GM23338 (cell line): ENCODE data around the gene FHL2. TPM values are rescaled to one million over a fixed set of nuclear protein-coding genes. Genes with fewer than 3 reads are reported as not detected.

ENCODE experiments used
- ATAC-seq: fragments of 200-7000 bp; cut with Tn5 transposase; 3 replicates; pipeline ENCODE4 v1.9.1; 2020
- DNase-seq: peaks from one replicate; pipeline ENCODE4 v3.0.0-alpha.2; 2015; ENCODE audit warnings: low spot score
- H2AFZ ChIP-seq: fragments of 200-600 bp; sonication (generic); 2 replicates; pipeline ENCODE4 v1.8.0; 2016; ENCODE audit warnings: antibody characterized with exemption, mild to moderate bottlenecking, moderate library complexity
- H3F3A ChIP-seq: fragments of 200-600 bp; sonication (generic); replicated peaks from 2 replicates; pipeline ENCODE4 v1.8.0; 2017; ENCODE audit warnings: antibody characterized with exemption, mixed run types, low read depth
- H3K27ac ChIP-seq: fragments of 200-600 bp; sonication (generic); 2 replicates; pipeline ENCODE4 v1.6.1; 2016; ENCODE audit warnings: low read depth
- H3K27me3 ChIP-seq: fragments of 200-600 bp; sonication (generic); 2 replicates; pipeline ENCODE4 v1.8.0; 2016; ENCODE audit warnings: mild to moderate bottlenecking, mixed run types, moderate library complexity; ENCODE audit not compliant: insufficient read depth
- H3K36me3 ChIP-seq: fragments of 200-600 bp; sonication (generic); 2 replicates; pipeline ENCODE4 v1.8.0; 2016; ENCODE audit warnings: mild to moderate bottlenecking; ENCODE audit not compliant: insufficient read depth
- H3K4me1 ChIP-seq: fragments of 200-600 bp; sonication (generic); 2 replicates; pipeline ENCODE4 v1.8.0; 2016; ENCODE audit warnings: mild to moderate bottlenecking, moderate library complexity; ENCODE audit not compliant: insufficient read depth
- H3K4me2 ChIP-seq: fragments of 200-600 bp; sonication (generic); 2 replicates; pipeline ENCODE4 v1.7.1; 2017; ENCODE audit warnings: mixed run types
- H3K4me3 ChIP-seq: fragments of 200-600 bp; sonication (generic); 2 replicates; pipeline ENCODE4 v1.6.1; 2016; ENCODE audit warnings: mixed run types
- H3K79me2 ChIP-seq: fragments of 200-600 bp; sonication (generic); replicated peaks from 2 replicates; pipeline ENCODE4 v1.8.0; 2017; ENCODE audit warnings: mild to moderate bottlenecking; ENCODE audit not compliant: insufficient read depth
- H3K9me2 ChIP-seq: fragments of 200-600 bp; sonication (generic); 2 replicates; pipeline ENCODE4 v1.8.0; 2017; ENCODE audit not compliant: insufficient read depth
- H4K20me1 ChIP-seq: fragments of 200-600 bp; sonication (generic); replicated peaks from 2 replicates; pipeline ENCODE4 v1.8.0; 2017; ENCODE audit warnings: mild to moderate bottlenecking; ENCODE audit not compliant: insufficient read depth
- H3K27ac Mint-ChIP-seq: 2 replicates; pipeline ENCODE4 v1.8.0; 2020; ENCODE audit warnings: inconsistent platforms, mild to moderate bottlenecking, moderate library complexity, mixed read lengths
- H3K27me3 Mint-ChIP-seq: 3 replicates; pipeline ENCODE4 v1.8.0; 2022; ENCODE audit warnings: low read depth, mild to moderate bottlenecking, moderate library complexity, mixed read lengths, inconsistent platforms; ENCODE audit not compliant: insufficient read depth, poor library complexity
- H3K36me3 Mint-ChIP-seq: 3 replicates; pipeline ENCODE4 v1.8.0; 2021; ENCODE audit warnings: low read depth, mild to moderate bottlenecking, inconsistent platforms, moderate library complexity, mixed read lengths
- H3K4me1 Mint-ChIP-seq: 3 replicates; pipeline ENCODE4 v1.8.0; 2020; ENCODE audit warnings: mild to moderate bottlenecking, inconsistent platforms, mixed read lengths
- H3K4me3 Mint-ChIP-seq: 3 replicates; pipeline ENCODE4 v1.8.0; 2021; ENCODE audit warnings: moderate library complexity, mild to moderate bottlenecking, inconsistent platforms, mixed read lengths
- H3K9me3 Mint-ChIP-seq: 3 replicates; pipeline ENCODE4 v1.8.0; 2020; ENCODE audit warnings: moderate library complexity, mild to moderate bottlenecking, inconsistent platforms, mixed read lengths
- CREB1 ChIP-seq: fragments of 250-450 bp; sonication (Bioruptor Pico); IDR thresholded peaks from 2 replicates; pipeline ENCODE4 v1.5.0; 2020; ENCODE audit warnings: low read depth, mild to moderate bottlenecking, moderate library complexity
- CTCF ChIP-seq, 2 experiments: fragments of 200-600 bp in 1 of 2; sonication (generic) in 1 of 2; conservative IDR thresholded peaks; 2 replicates each; pipeline versions ENCODE4 v1.5.1 to v1.6.1; 2016 to 2017; ENCODE audit warnings: antibody characterized with exemption in 2 of 2, low read depth in 2 of 2, mild to moderate bottlenecking in 2 of 2, moderate library complexity in 1 of 2
- EZH2phosphoT487 ChIP-seq: fragments of 200-600 bp; sonication (generic); IDR thresholded peaks from one replicate; pipeline ENCODE4 v1.8.1; 2018; ENCODE audit warnings: antibody characterized with exemption; ENCODE audit not compliant: unreplicated experiment
- JUNB ChIP-seq: IDR thresholded peaks from one replicate; pipeline ENCODE4 v1.6.1; 2016; ENCODE audit warnings: antibody characterized with exemption; ENCODE audit not compliant: unreplicated experiment
- NANOG ChIP-seq: IDR thresholded peaks from 2 replicates; pipeline ENCODE4 v1.6.1; 2016; ENCODE audit warnings: antibody characterized with exemption, borderline replicate concordance
- POLR2AphosphoS5 ChIP-seq: IDR thresholded peaks from 2 replicates; pipeline ENCODE4 v1.6.1; 2016; ENCODE audit warnings: antibody characterized with exemption, low read depth
- REST ChIP-seq: IDR thresholded peaks from one replicate; pipeline ENCODE4 v1.6.1; 2018; ENCODE audit warnings: antibody characterized with exemption; ENCODE audit not compliant: unreplicated experiment
- STAT1 ChIP-seq: IDR thresholded peaks from one replicate; pipeline ENCODE4 v1.6.1; 2016; ENCODE audit warnings: antibody characterized with exemption; ENCODE audit not compliant: unreplicated experiment
- ZNF114 ChIP-seq: fragments of 250-450 bp; sonication (Bioruptor Pico); IDR thresholded peaks from 2 replicates; pipeline ENCODE4 v1.5.0; 2020; ENCODE audit warnings: mild to moderate bottlenecking, moderate library complexity
- ZNF331 ChIP-seq: fragments of 250-450 bp; sonication (Bioruptor Pico); IDR thresholded peaks from 2 replicates; pipeline ENCODE4 v1.5.0; 2020; ENCODE audit warnings: low read depth, mild to moderate bottlenecking, moderate library complexity
- ZNF462 ChIP-seq: fragments of 250-450 bp; sonication (Bioruptor Pico); IDR thresholded peaks from 2 replicates; pipeline ENCODE4 v1.5.0; 2020; ENCODE audit warnings: mild to moderate bottlenecking, moderate library complexity
- polyA plus RNA-seq: library from polyadenylated mRNA; unstranded; fragments of >200 nt; fragmentation: Nextera tagmentation; extraction: Ambion mirVana; gene quantifications from 2 replicates; pipeline ENCODE4 v1.2.1, GENCODE V29; 2016
- total RNA-seq: library from RNA; depleted of rRNA; stranded (reverse); fragments of >200 nt; shearing (Covaris generic); gene quantifications from 2 replicates; pipeline ENCODE4 v1.2.3, GENCODE V29; 2014

FHL2 gene
- total and polyA plus RNA-seq, 2 experiments from 2014 or later: 29.0 to 30.9 TPM

GRCh38 chr2:105417857-105418436, 19.1 kb upstream of the FHL2 start:
- H3K27ac ChIP-seq: no peak overlapping the region
- DNase-seq: no peak
- H3F3A ChIP-seq: no peaks in the 10 kb centered on the region
- H3K4me3 Mint-ChIP-seq: no peak overlapping the region
- H3K27me3 ChIP-seq: no peaks in the 10 kb centered on the region
- H3K27me3 Mint-ChIP-seq: peaks cover 2% of the 10 kb centered on the region
- H3K4me1 ChIP-seq: no peaks in the 10 kb centered on the region
- peaks cover 12% of the 10 kb centered on the region; the same call in 1 of the 2 replicates for H3K9me2 ChIP-seq
- no peak overlapping the region for H3K27ac Mint-ChIP-seq
- no peaks in the 10 kb centered on the region for H3K4me1 Mint-ChIP-seq
- ATAC-seq: no peak
- no peak overlapping the region for H3K4me2 ChIP-seq
- no peak overlapping the region for H2AFZ ChIP-seq
- no peak overlapping the region for H3K4me3 ChIP-seq
- H3K9me3 Mint-ChIP-seq: no peaks in the 10 kb centered on the region
- no peaks in the 10 kb centered on the region for H3K36me3 ChIP-seq
- no peaks in the 10 kb centered on the region for H3K36me3 Mint-ChIP-seq
- H4K20me1 ChIP-seq: no peaks in the 10 kb centered on the region
- H3K79me2 ChIP-seq: no peaks in the 10 kb centered on the region
- TF ChIP-seq ZNF114 (CRISPR knock-in tag): no peak

- peaks cover 2% of the 10 kb centered on the region for H3K27me3 Mint-ChIP-seq
- H3K4me1 Mint-ChIP-seq: no peaks in the 10 kb centered on the region
- no peak for DNase-seq
- TF ChIP-seq CTCF (conservative IDR thresholded peaks at IDR 0.05; ENCODE audit: low read depth in 2 of 2): no peak
- TF ChIP-seq ZNF462 (CRISPR knock-in tag): no peak
- no peak for TF ChIP-seq ZNF331 (CRISPR knock-in tag)
- TF ChIP-seq NANOG: no peak
- no peak for TF ChIP-seq REST
- TF ChIP-seq JUNB: no peak
- no peak for TF ChIP-seq EZH2phosphoT487
- TF ChIP-seq POLR2AphosphoS5: no peak
- TF ChIP-seq STAT1: no peak
- no peak for TF ChIP-seq CREB1
These were observed 17.3 kb upstream of the FHL2 start for GRCh38 chr2:105416156-105416555.

More at GRCh38 chr2:105416156-105416555, 17.3 kb upstream of the FHL2 start:
- no peak for ATAC-seq
- H3K9me3 Mint-ChIP-seq: no peaks in the 10 kb centered on the region
- no peaks in the 10 kb centered on the region for H3K79me2 ChIP-seq
- H3K27ac Mint-ChIP-seq: no peak overlapping the region
- H3K36me3 ChIP-seq: no peaks in the 10 kb centered on the region
- H2AFZ ChIP-seq: no peak overlapping the region
- H3K36me3 Mint-ChIP-seq: no peaks in the 10 kb centered on the region
- no peak overlapping the region for H3K4me2 ChIP-seq
- H3F3A ChIP-seq: no peaks in the 10 kb centered on the region
- H3K4me3 ChIP-seq: no peak overlapping the region
- H3K4me3 Mint-ChIP-seq: no peak overlapping the region
- no peaks in the 10 kb centered on the region for H4K20me1 ChIP-seq
- peaks cover 12% of the 10 kb centered on the region; the same call in 1 of the 2 replicates for H3K9me2 ChIP-seq
- H3K4me1 ChIP-seq: no peaks in the 10 kb centered on the region
- H3K27ac ChIP-seq: no peak overlapping the region
- H3K27me3 ChIP-seq: no peaks in the 10 kb centered on the region
